HG02588 (cell line): Measurements from ENCODE around the gene INSR.
"Not testable (repeated sequence)": the region's sequence is repeated elsewhere in the genome, so short reads cannot be mapped to it uniquely, and the experiment has no call there.

Source experiments
- ATAC-seq: cut with Tn5 transposase; IDR thresholded peaks from one replicate; pipeline ENCODE4 v1.9.1; 2021; ENCODE audit warnings: mild to moderate bottlenecking, moderate library complexity; ENCODE audit not compliant: unreplicated experiment

INSR gene

DNA sequence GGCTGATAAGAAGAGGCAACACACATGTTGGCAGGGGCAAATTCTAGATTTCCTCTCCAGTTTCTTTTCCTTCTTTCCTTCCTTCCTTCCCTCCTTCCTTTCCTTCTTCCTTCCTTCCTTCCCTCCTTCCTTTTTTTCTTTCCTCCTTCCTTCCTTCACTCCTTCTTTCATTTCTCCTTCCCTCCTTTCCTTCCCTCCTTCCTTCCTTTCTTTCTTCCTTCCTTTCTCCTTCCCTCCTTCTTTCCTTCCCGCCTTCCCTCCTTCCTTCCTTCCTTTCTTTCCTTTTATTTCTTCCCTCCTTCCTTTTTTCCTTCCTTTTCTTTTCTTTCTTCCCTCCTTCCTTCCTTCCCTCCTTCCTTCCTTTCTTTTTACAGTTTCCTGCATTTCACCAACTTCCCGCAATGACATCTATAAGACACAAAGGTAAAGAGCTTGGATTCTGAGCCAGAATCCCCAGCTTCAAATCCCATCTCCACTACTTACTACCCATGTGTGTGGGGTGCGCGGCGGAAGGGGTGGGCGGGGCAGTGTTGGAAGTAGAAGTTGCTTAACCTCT, 35.3 kb downstream of the INSR start:
- ATAC-seq = no peak

GRCh38 chr19:7258041-7258839, 36.0 kb downstream of the INSR start:
- ATAC-seq = no peak

GRCh38 chr19:7257148-7258040, 36.8 kb downstream of the INSR start:
- ATAC-seq = no peak

DNA sequence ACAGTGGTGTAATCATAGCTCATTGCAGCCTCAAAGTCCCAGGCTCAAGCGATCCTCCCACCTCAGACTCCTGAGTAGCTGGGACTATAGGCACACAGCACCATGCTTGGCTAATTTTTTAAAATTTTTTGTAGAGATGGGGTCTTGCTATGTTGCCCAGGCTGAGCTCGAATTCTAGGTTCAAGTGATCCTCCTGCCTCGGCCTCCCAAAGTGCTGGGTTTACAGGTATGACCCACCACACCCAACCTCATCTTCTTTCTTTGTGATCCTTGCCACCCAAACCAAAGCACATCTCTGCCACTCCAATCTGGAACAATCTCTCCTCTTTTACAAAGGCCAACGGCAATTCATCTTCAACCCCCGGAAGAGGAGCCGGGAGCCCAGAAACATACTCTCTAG, 38.6 kb downstream of the INSR start:
- no peak for ATAC-seq

GRCh38 chr19:7255119-7255518, 39.1 kb downstream of the INSR start:
- no peak for ATAC-seq

- no peak for ATAC-seq
Measured at GRCh38 chr19:7254590-7254989, 39.6 kb downstream of the INSR start.

DNA sequence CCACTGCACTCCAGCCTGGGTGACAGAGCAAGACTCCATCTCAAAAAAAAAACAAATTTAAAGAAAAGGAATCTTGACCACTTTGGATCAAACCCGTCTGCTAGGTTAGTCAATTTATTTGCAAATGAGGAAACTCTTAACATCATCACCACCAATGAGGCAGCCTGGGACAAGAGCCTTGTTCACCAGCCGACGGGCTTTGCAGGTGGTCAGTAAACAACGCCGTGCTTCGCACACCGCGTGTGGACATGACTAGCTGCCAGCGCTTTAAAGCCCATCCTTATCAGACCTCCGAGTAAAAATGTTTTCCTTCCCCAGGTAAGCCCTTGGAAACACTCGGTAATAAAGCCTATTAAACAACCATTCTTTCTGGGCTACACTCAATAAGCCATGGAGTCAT, 41.9 kb downstream of the INSR start:
- no peak for ATAC-seq

GRCh38 chr19:7251494-7251893, 42.7 kb downstream of the INSR start:
- no peak for ATAC-seq

DNA sequence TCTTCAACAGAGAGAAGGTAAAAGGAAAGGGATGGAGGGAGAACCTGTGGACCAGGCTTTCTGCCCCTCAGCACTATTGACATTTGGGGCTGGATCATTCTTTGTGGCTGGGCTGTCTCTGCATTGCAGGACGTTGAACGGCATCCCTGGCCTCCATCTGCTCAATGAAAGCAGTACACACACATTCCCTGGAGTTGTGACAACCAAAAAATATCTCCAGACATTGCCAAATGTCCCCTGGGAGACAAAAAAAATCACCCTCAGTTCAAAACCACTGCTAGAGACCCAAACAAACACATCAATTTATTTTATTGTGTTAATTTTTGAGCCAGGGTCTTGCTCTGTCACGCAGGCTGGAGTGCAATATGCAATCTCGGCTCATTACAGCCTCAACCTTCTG, 43.3 kb downstream of the INSR start:
- ATAC-seq = no peak

DNA sequence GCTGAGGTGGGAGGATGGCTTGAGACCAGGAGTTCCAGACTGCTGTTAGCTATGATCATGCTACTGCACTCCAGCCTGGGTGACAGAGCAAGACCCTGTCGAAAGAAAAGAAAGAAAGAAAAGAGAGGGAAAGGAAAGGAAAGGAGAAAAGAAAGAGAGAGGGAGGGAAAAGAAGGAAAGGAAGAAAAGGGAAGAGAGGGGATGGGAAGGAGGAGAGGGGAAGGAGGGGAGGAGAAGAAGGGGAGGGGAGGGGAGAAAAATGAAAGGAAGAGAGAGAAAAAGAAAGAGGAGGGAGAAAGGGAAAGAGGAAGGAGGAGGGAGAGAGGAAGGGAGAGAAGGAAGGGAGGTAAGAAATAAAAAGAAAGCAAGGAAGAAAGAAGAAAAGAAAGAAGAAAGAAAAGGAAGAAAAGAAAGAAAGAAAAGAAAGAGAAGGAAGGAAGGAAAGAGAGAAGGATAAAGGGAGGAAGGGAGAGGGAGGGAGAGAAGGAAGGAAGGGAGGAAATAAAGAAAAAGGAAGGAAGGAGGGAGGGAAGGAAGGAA, 44.1 kb downstream of the INSR start:
- ATAC-seq = no peak

DNA sequence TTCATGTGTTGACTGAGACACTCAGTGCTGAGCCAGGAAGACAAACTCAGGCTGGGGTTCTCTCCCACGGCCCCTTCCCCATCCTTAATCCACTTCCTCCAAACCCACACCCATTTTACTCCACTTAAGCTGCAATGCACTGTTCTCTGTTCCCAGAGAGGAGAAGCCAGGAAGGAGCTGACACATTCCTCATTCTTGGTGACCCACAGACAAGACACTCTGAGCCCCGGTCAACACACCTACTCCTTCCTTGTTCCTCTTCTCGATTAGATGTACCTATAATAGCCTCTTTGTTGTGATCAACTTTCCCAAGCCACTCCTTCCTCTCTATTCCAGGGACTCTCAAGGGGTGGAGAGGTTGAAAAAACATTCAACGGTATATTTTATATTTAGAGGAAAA, 47.1 kb downstream of the INSR start:
- ATAC-seq = no peak

DNA sequence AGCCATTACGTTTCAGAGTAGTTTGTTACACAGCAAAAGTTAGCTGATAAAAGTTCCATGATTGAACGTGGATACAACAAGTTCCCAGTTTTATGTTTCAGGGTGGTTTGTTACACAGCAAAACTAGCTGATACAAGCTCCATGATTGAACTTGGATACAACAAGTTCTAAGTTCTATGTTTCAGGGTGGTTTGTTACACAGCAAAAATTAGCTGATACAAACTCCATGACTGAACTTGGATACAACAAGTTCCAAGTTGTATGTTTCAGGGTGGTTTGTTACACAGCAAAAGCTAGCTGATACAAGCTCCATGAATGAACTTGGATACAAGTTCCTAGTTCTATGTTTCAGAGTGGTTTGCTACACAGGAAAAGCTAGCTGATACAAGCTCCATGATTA, 47.6 kb downstream of the INSR start:
- no peak for ATAC-seq

DNA sequence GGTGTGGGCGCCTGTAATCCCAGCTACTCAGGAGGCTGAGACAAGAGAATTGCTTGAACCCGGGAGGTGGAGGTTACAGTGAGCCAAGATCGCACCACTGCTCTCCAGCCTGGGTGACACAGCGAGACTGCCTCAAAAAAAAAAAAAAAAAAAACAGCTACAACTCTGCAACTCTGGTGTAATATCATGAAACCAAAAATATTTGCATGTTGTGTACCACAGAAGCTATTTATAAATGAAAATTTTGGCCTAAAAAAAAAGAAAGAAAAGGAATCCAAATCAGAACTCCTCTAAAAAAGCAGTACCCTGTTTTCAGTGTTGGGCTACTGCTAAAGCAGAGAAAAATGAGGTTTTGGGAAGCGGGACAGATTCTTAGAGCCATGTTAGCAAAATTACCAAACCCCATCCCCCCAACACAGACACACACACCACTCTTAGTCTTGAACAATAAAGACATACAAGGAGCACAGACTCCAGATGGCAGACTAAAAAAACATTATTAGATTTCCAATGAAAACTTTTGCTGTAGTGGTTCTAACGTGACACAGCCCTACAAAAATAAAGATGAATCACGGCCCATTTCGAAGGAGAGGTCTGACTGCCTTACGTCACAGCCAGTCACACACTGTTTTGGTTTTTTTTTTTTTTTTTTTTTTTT, 51.5 kb downstream of the INSR start:
- ATAC-seq = no peak

DNA sequence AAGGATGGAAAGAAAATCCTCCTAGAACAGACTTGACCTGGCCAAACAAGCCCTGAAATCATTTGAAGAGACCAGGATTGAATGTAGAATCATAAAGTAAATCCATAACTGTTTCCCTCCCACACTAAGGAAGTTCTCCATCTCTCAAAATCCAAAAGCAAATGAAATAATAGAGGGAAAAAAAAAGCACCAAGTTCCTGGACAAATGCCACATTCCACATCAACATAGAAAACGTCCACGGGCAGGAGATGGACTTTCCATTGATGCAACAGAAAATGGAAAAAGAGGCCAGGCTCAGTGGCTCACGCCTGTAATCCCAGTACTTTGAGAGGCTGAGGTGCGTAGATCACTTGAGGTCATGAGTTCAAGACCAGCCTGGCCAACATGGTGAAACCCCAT, 56.2 kb downstream of the INSR start:
- no peak for ATAC-seq

GRCh38 chr19:7236153-7236552, 58.1 kb downstream of the INSR start:
- ATAC-seq = no peak

DNA sequence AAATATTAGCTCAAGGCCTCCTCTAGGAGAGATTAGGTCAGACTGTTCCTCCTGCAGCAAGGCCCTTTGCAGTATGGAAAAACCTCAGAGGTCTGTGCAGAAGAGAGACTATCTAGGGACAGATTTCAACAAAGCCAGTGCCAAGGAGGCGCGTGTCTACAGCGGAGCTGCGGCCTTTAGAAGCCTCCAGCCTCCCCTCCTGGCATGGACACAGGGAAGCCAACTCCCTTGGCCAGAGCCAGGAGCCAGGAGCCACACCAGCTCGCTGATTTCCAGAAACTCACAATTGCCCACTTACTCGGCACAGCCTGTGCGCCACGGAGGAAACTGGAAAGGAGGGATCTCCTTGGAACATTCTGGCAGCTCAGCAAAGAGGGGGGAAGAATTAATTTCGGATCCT, 63.4 kb downstream of the INSR start:
- ATAC-seq = no peak

GRCh38 chr19:7229735-7230134, 64.5 kb downstream of the INSR start:
- ATAC-seq = no peak

GRCh38 chr19:7228935-7229541, 65.2 kb downstream of the INSR start:
- no peak for ATAC-seq

GRCh38 chr19:7227735-7228134, 66.5 kb downstream of the INSR start:
- ATAC-seq = no peak

DNA sequence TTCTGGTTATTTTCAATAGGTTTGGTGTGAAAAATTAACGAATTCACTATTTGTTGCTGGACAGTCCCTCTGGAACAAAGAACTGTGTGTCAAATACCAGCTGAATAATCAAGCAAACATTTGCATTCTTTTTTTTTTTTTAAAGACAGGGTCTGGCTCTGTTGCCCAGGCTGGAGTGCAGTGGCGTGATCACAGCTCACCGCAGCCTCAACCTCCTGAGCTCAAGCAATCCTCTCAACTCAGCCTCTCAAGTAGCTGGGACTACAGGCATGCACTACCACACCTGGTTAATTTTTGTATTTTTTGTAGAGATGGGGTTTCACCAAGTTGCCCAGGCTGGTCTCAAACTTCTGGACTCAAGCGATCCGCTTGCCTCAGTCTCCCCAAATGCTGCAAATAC, 67.1 kb downstream of the INSR start:
- not testable (repeated sequence) for ATAC-seq

DNA sequence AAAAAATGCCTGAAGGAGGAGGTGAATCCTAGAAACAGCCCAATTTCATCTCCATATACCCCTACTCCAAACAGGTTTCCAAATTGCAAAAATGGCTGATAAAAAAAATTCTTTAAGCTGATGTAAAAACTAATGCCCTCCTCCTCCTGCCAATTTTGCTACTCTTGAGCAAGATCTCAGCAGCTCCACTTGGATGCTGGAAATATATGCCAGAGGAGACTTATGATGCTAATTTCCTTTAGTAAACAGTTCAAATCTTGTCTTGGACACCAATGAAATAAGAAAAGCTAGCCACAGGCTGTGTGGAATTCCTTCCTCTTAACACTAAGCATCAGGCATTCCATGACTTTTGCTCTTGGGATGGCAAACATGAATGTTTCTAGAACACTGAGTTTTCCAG, 67.5 kb downstream of the INSR start:
- no peak for ATAC-seq
